Skeletal muscle satellite cell (primary cell): ENCODE measurements around the gene KDM4B.

Experiments
- H3K27me3 ChIP-seq: 2 replicates; pipeline ENCODE4 v1.7.0; 2013; ENCODE audit warnings: low read length; ENCODE audit not compliant: control insufficient read depth, insufficient read depth
- H3K36me3 ChIP-seq: 2 replicates; pipeline ENCODE4 v1.7.0; 2013; ENCODE audit warnings: mild to moderate bottlenecking, control low read depth, low read length; ENCODE audit not compliant: insufficient read depth
- H3K4me1 ChIP-seq: 2 replicates; pipeline ENCODE4 v1.7.0; 2013; ENCODE audit warnings: low read length; ENCODE audit not compliant: control insufficient read depth, insufficient read depth
- H3K4me2 ChIP-seq: 2 replicates; pipeline ENCODE4 v1.7.0; 2013; ENCODE audit warnings: mild to moderate bottlenecking, low read length
- H3K4me3 ChIP-seq: 2 replicates; pipeline ENCODE4 v1.7.0; 2013; ENCODE audit warnings: low read length
- H3K9ac ChIP-seq: 2 replicates; pipeline ENCODE4 v1.7.0; 2013; ENCODE audit warnings: mild to moderate bottlenecking, low read depth, low read length, moderate library complexity
- H3K9me3 ChIP-seq: replicated peaks from 2 replicates; pipeline ENCODE4 v1.7.0; 2013; ENCODE audit warnings: mild to moderate bottlenecking, control low read depth, low read length

KDM4B gene

GRCh38 chr19:5141850-5142724 lies 173.2 kb downstream of the KDM4B start:
- H3K9me3 ChIP-seq: no peaks in the 10 kb centered on the region
- peaks cover 58% of the 10 kb centered on the region for H3K36me3 ChIP-seq
- H3K4me2 ChIP-seq: no peak overlapping the region
- H3K4me1 ChIP-seq: no peaks in the 10 kb centered on the region
- H3K4me3 ChIP-seq: no peak overlapping the region
- no peak overlapping the region for H3K9ac ChIP-seq
- no peaks in the 10 kb centered on the region for H3K27me3 ChIP-seq

GRCh38 chr19:5142725-5143097 lies 173.8 kb downstream of the KDM4B start:
- no peaks in the 10 kb centered on the region for H3K9me3 ChIP-seq
- no peaks in the 10 kb centered on the region for H3K4me1 ChIP-seq
- no peaks in the 10 kb centered on the region for H3K27me3 ChIP-seq
- H3K9ac ChIP-seq: no peak overlapping the region
- H3K4me3 ChIP-seq: no peak overlapping the region
- no peak overlapping the region for H3K4me2 ChIP-seq
- peaks cover 53% of the 10 kb centered on the region for H3K36me3 ChIP-seq

- no peaks in the 10 kb centered on the region for H3K4me1 ChIP-seq
- no peaks in the 10 kb centered on the region for H3K9me3 ChIP-seq
- H3K4me2 ChIP-seq: no peak overlapping the region
- no peak overlapping the region for H3K4me3 ChIP-seq
- no peak overlapping the region for H3K9ac ChIP-seq
- no peaks in the 10 kb centered on the region for H3K27me3 ChIP-seq
- H3K36me3 ChIP-seq: peaks cover 44% of the 10 kb centered on the region
Measured at GRCh38 chr19:5143471-5144411, 174.8 kb downstream of the KDM4B start.

GRCh38 chr19:5144545-5145179 lies 175.7 kb downstream of the KDM4B start:
- Histone ChIP-seq H3K36me3 (peaks cover 42% of the 10 kb centered on the region), H3K9ac (no peak overlapping the region), H3K4me2 (no peak overlapping the region), H3K27me3 (no peaks in the 10 kb centered on the region), H3K9me3 (no peaks in the 10 kb centered on the region), H3K4me1 (no peaks in the 10 kb centered on the region), H3K4me3 (no peak overlapping the region)

- H3K27me3 ChIP-seq: no peaks in the 10 kb centered on the region
- H3K4me3 ChIP-seq: no peak overlapping the region
- no peaks in the 10 kb centered on the region for H3K9me3 ChIP-seq
- H3K9ac ChIP-seq: no peak overlapping the region
- H3K4me1 ChIP-seq: no peaks in the 10 kb centered on the region
- H3K4me2 ChIP-seq: no peak overlapping the region
- peaks cover 37% of the 10 kb centered on the region for H3K36me3 ChIP-seq
Measured at GRCh38 chr19:5145521-5146511, 176.9 kb downstream of the KDM4B start.

- no peak overlapping the region for H3K9ac ChIP-seq
- H3K9me3 ChIP-seq: no peaks in the 10 kb centered on the region
- no peaks in the 10 kb centered on the region for H3K4me1 ChIP-seq
- no peaks in the 10 kb centered on the region for H3K27me3 ChIP-seq
- H3K4me2 ChIP-seq: no peak overlapping the region
- H3K36me3 ChIP-seq: peaks cover 32% of the 10 kb centered on the region
- no peak overlapping the region for H3K4me3 ChIP-seq
Measured at GRCh38 chr19:5147074-5147977, 178.4 kb downstream of the KDM4B start.

GRCh38 chr19:5147978-5148793 lies 179.3 kb downstream of the KDM4B start:
- peaks cover 30% of the 10 kb centered on the region for H3K36me3 ChIP-seq
- H3K9ac ChIP-seq: no peak overlapping the region
- H3K4me1 ChIP-seq: no peaks in the 10 kb centered on the region
- no peaks in the 10 kb centered on the region for H3K27me3 ChIP-seq
- no peak overlapping the region for H3K4me2 ChIP-seq
- no peaks in the 10 kb centered on the region for H3K9me3 ChIP-seq
- no peak overlapping the region for H3K4me3 ChIP-seq

- Histone ChIP-seq H3K9me3 (no peaks in the 10 kb centered on the region), H3K27me3 (no peaks in the 10 kb centered on the region), H3K4me2 (no peak overlapping the region), H3K36me3 (peaks cover 26% of the 10 kb centered on the region), H3K4me1 (no peaks in the 10 kb centered on the region), H3K9ac (no peak overlapping the region), H3K4me3 (no peak overlapping the region)
Measured at GRCh38 chr19:5148794-5149190, 179.9 kb downstream of the KDM4B start.

- Histone ChIP-seq H3K9me3 (no peaks in the 10 kb centered on the region), H3K4me2 (no peak overlapping the region), H3K27me3 (peaks cover 2% of the 10 kb centered on the region), H3K4me1 (no peaks in the 10 kb centered on the region), H3K36me3 (peaks cover 26% of the 10 kb centered on the region), H3K4me3 (no peak overlapping the region), H3K9ac (no peak overlapping the region)
Measured at GRCh38 chr19:5149508-5149907, 180.6 kb downstream of the KDM4B start.
